Ovary (tissue), 3 donors: ENCODE results near the gene PEX14.

Experiments
- CTCF ChIP-seq, 3 donors: fragments of 450-650 bp in 2 of 3; fragments of 200-600 bp in 1 of 3; IDR thresholded peaks; one replicate each; pipeline versions ENCODE4 v1.5.1 to v1.8.0; 2016 to 2022; ENCODE audit warnings: antibody characterized with exemption in 3 of 3, mild to moderate bottlenecking in 1 of 3
- POLR2A ChIP-seq: fragments of 450-650 bp; IDR thresholded peaks from one replicate; pipeline ENCODE4 v1.6.1; 2017; ENCODE audit warnings: antibody characterized with exemption, mild to moderate bottlenecking, moderate library complexity
- donor health status: DM: no; HTN: no; CAD: no.

- TF ChIP-seq POLR2A (no peak), CTCF (IDR thresholded peaks at IDR 0.05) (no peak)
Measured at GRCh38 chr1:10438677-10439163, 36.0 kb upstream of the PEX14 start.
